GM12873 (cell line): Measurements from ENCODE around the gene SEMA3F.

Source experiments
- TF ChIP-seq, protein P1 (sequence below): IDR thresholded peaks from 2 replicates; pipeline ENCODE4 v1.5.1; 2012; ENCODE audit warnings: low read depth, mild to moderate bottlenecking, moderate library complexity, low read length, control low read depth; ENCODE audit not compliant: insufficient read depth; ENCODE audit errors: missing control alignments

Gene SEMA3F

GRCh38 chr3:50226888-50227389 is 71.8 kb downstream of the SEMA3F start:
- TF ChIP-seq, protein P1, sequence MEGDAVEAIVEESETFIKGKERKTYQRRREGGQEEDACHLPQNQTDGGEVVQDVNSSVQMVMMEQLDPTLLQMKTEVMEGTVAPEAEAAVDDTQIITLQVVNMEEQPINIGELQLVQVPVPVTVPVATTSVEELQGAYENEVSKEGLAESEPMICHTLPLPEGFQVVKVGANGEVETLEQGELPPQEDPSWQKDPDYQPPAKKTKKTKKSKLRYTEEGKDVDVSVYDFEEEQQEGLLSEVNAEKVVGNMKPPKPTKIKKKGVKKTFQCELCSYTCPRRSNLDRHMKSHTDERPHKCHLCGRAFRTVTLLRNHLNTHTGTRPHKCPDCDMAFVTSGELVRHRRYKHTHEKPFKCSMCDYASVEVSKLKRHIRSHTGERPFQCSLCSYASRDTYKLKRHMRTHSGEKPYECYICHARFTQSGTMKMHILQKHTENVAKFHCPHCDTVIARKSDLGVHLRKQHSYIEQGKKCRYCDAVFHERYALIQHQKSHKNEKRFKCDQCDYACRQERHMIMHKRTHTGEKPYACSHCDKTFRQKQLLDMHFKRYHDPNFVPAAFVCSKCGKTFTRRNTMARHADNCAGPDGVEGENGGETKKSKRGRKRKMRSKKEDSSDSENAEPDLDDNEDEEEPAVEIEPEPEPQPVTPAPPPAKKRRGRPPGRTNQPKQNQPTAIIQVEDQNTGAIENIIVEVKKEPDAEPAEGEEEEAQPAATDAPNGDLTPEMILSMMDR = no peak

DNA sequence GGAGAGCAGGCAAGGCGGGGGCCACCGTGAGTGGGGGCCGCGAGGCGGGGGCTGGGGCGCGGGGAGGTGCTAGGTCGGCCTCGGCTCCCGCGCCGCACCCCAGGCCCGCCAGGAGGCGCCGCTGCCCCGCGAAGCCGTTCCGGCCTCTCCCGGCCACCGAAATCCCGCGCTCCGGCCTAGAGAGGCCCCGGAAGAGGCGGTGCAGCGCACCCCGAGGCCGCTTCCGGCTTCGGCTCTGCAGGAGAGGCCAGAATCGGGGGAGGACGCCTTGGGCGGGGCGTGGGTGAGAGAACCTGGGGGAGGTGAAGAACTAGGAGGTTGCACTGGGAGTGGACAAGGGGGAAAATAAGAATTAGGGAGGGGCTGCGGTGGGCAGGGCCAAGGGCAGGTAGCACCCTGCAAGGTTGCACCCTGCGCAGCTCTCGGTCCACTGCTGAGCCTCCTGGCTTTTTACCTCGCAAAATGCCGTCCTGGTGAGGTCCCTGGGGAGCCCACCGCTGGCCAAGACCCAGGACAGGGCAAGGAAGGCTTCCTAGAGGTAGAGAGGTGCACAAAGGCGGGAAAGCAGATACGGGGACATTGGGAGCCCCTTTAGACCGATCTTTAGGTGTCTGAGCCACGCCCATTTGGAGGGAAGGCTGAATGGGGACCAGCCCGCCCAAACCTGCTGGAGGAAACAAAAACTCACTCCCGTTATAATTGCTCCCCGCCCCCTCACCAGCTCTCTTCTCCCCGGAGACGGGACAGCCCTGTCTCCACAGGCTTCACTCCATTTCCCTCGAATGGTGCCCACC is 72.5 kb downstream of the SEMA3F start:
- TF ChIP-seq, protein P1 = peak; percentile 74

GRCh38 chr3:50229490-50229889 is 74.4 kb downstream of the SEMA3F start:
- TF ChIP-seq, protein P1 = no peak

- TF ChIP-seq, protein P1 = no peak
These were observed 75.1 kb downstream of the SEMA3F start for GRCh38 chr3:50230104-50230793.

GRCh38 chr3:50230794-50231125 is 75.6 kb downstream of the SEMA3F start:
- TF ChIP-seq, protein P1 = no peak

GRCh38 chr3:50231581-50231980 is 76.5 kb downstream of the SEMA3F start:
- TF ChIP-seq, protein P1 = no peak

GRCh38 chr3:50232303-50232702 is 77.2 kb downstream of the SEMA3F start:
- TF ChIP-seq, protein P1 = no peak
